Activated B cell treated with CpG ODN at 0.5 μM for 24 hours (primary cell): Measurements from ENCODE around the gene PFKFB3. TPM values are rescaled to one million over a fixed set of nuclear protein-coding genes. Genes with fewer than 3 reads are reported as not detected.
A peak's percentile ranks its signal among the peaks of the same experiment; 100 is the strongest.

Source experiments
- ATAC-seq: fragments of 200-7000 bp; cut with Tn5 transposase; one replicate; pipeline ENCODE4 v1.10.0; 2021; ENCODE audit warnings: low read depth, mild to moderate bottlenecking, moderate library complexity
- CTCF ChIA-PET: fragments of 350-600 bp; sonication (Branson Sonifier 250); formaldehyde crosslinking; loops from one replicate; lab custom pipeline; 2021; ENCODE audit warnings: antibody characterized with exemption; lab: Charles Lee
- POLR2A ChIA-PET: fragments of 350-600 bp; sonication (Branson Sonifier 250); formaldehyde crosslinking; loops from one replicate; lab custom pipeline; 2021; ENCODE audit warnings: antibody characterized with exemption; lab: Charles Lee
- DNase-seq: peaks from one replicate; pipeline ENCODE4 v3.0.0; 2022
- H3K27ac Mint-ChIP-seq: one replicate; pipeline ENCODE4 v1.8.0; 2020; ENCODE audit warnings: mixed read lengths
- H3K27me3 Mint-ChIP-seq: one replicate; pipeline ENCODE4 v1.8.0; 2021; ENCODE audit warnings: mixed read lengths
- H3K36me3 Mint-ChIP-seq: one replicate; pipeline ENCODE4 v1.8.0; 2021; ENCODE audit warnings: low read depth, mixed read lengths
- H3K4me1 Mint-ChIP-seq: one replicate; pipeline ENCODE4 v1.8.0; 2021; ENCODE audit warnings: mixed read lengths
- H3K4me3 Mint-ChIP-seq: one replicate; pipeline ENCODE4 v1.8.0; 2020; ENCODE audit warnings: mild to moderate bottlenecking, mixed read lengths
- H3K9me3 Mint-ChIP-seq: one replicate; pipeline ENCODE4 v1.8.0; 2020; ENCODE audit warnings: mixed read lengths
- CTCF ChIP-seq: fragments of 200-600 bp; IDR thresholded peaks from one replicate; pipeline ENCODE4 v1.8.0; 2022; ENCODE audit warnings: antibody characterized with exemption, mild to moderate bottlenecking
- intact Hi-C: fragments of 100-400 bp; cut with micrococcal nuclease; formaldehyde crosslinking; loops from one replicate; pipeline ENCODE4 v1.15.1; 2024
- total RNA-seq: library from RNA; stranded (reverse); gene quantifications from 2 replicates; pipeline ENCODE4 v1.2.3, GENCODE V29; 2022

The PFKFB3 gene
- total RNA-seq, 1 donor from 2014 or later = 105 TPM

GRCh38 chr10:6275022-6275997 is 72.6 kb downstream of the PFKFB3 start:
- Mint-ChIP-seq H3K27me3 (no peaks in the 10 kb centered on the region), H3K4me1 (peaks cover 28% of the 10 kb centered on the region), H3K4me3 (peak overlapping the region; percentile 80), H3K27ac (peak overlapping the region; percentile 93), H3K36me3 (peaks cover 1% of the 10 kb centered on the region), H3K9me3 (no peaks in the 10 kb centered on the region)
- ATAC-seq (peak; percentile 94), DNase-seq (peak; percentile 62)
- POLR2A ChIA-PET = interaction anchor here (0.6 to 2.8 kb wide), 17 partner anchors 11 to 1232 kb away, joined by 3 to 29 read pairs (median 5); partner anchors contain the start of gene PFKFB3
- TF ChIP-seq CTCF = no peak
- intact Hi-C loops = loop anchor here (1.0 to 2.0 kb wide), 3 partner anchors 25 to 73 kb away; partner anchors contain the start of gene PFKFB3
- CTCF ChIA-PET = interaction anchor here (1.1 to 1.2 kb wide), 4 partner anchors 23 to 126 kb away, joined by 3 to 9 read pairs (median 4); partner anchors contain the start of gene PFKFB3

GRCh38 chr10:6276356-6276755 is 73.6 kb downstream of the PFKFB3 start:
- no peak overlapping the region for H3K4me3 Mint-ChIP-seq
- DNase-seq (no peak), ATAC-seq (no peak)
- intact Hi-C loops = no loop called here
- TF ChIP-seq CTCF = no peak
- H3K27me3 Mint-ChIP-seq = no peaks in the 10 kb centered on the region
- peak overlapping the region; percentile 93 for H3K27ac Mint-ChIP-seq
- H3K4me1 Mint-ChIP-seq = peaks cover 19% of the 10 kb centered on the region
- peaks cover 1% of the 10 kb centered on the region for H3K36me3 Mint-ChIP-seq
- H3K9me3 Mint-ChIP-seq = no peaks in the 10 kb centered on the region
- ChIA-PET POLR2A (interaction anchor here (0.6 to 2.7 kb wide), 3 partner anchors 10 to 28 kb away, joined by 5 to 23 read pairs (median 7); no protein-coding TSS in a partner anchor), CTCF (no interaction called here)

GRCh38 chr10:6278519-6279120 is 75.9 kb downstream of the PFKFB3 start:
- no peak for ATAC-seq
- ChIA-PET POLR2A (no interaction called here), CTCF (no interaction called here)
- H3K36me3 Mint-ChIP-seq = peaks cover 1% of the 10 kb centered on the region
- intact Hi-C loops = no loop called here
- DNase-seq = no peak
- no peaks in the 10 kb centered on the region for H3K9me3 Mint-ChIP-seq
- no peak for TF ChIP-seq CTCF
- no peaks in the 10 kb centered on the region for H3K27me3 Mint-ChIP-seq
- peaks cover 19% of the 10 kb centered on the region for H3K4me1 Mint-ChIP-seq
- H3K4me3 Mint-ChIP-seq = no peak overlapping the region
- no peak overlapping the region for H3K27ac Mint-ChIP-seq

GRCh38 chr10:6279540-6280267 is 77.0 kb downstream of the PFKFB3 start:
- intact Hi-C loops = no loop called here
- POLR2A ChIA-PET = interaction anchor here (0.6 to 1.2 kb wide), 2 partner anchors 38 to 69 kb away, joined by 3 to 7 read pairs; no protein-coding TSS in a partner anchor
- H3K27ac Mint-ChIP-seq = no peak overlapping the region

More at GRCh38 chr10:6279540-6280267, 77.0 kb downstream of the PFKFB3 start:
- no peaks in the 10 kb centered on the region for H3K27me3 Mint-ChIP-seq
- peaks cover 17% of the 10 kb centered on the region for H3K4me1 Mint-ChIP-seq
- no peak for ATAC-seq
- H3K4me3 Mint-ChIP-seq = no peak overlapping the region
- H3K36me3 Mint-ChIP-seq = peaks cover 1% of the 10 kb centered on the region
- no peak for TF ChIP-seq CTCF
- CTCF ChIA-PET = no interaction called here
- H3K9me3 Mint-ChIP-seq = no peaks in the 10 kb centered on the region
- DNase-seq = no peak
